ENCODE measurements around the gene PCDHGC3.

The PCDHGC3 gene

GRCh38 chr5:141484641-141485311, 9.0 kb downstream of the PCDHGC3 start, which contains the start of gene PCDHGC4:
PCDHGC4 (plus strand) TSS chr5:141485030; CDS start chr5:141485174, 144 bp downstream.
- no peak for DNase-seq (ENCODE audit: low spot score)
- FAIRE-seq = no peak

GRCh38 chr5:141485321-141486055, 9.7 kb downstream of the PCDHGC3 start:
- DNase-seq (ENCODE audit: low spot score) (no peak), FAIRE-seq (no peak)

- FAIRE-seq (no peak), DNase-seq (ENCODE audit: low spot score) (no peak)
Observed at GRCh38 chr5:141486091-141486490, 10.3 kb downstream of the PCDHGC3 start.

GRCh38 chr5:141487131-141487530, 11.4 kb downstream of the PCDHGC3 start:
- no peak for DNase-seq (ENCODE audit: low spot score)
- no peak for FAIRE-seq

GRCh38 chr5:141488591-141489561, 13.1 kb downstream of the PCDHGC3 start, which contains the start of gene PCDHGC5:
PCDHGC5 (plus strand) TSS chr5:141489081; CDS start chr5:141489241, 160 bp downstream.
- peak; percentile 76 for DNase-seq (ENCODE audit: low spot score)
- FAIRE-seq = peak; percentile 77

GRCh38 chr5:141489841-141490240, 14.1 kb downstream of the PCDHGC3 start:
- DNase-seq (ENCODE audit: low spot score) (no peak), FAIRE-seq (no peak)

GRCh38 chr5:141490271-141490670, 14.5 kb downstream of the PCDHGC3 start:
- DNase-seq (ENCODE audit: low spot score) = no peak
- FAIRE-seq = no peak

GRCh38 chr5:141490771-141491170, 15.0 kb downstream of the PCDHGC3 start:
- DNase-seq (ENCODE audit: low spot score) (no peak), FAIRE-seq (no peak)

- DNase-seq (ENCODE audit: low spot score) (no peak), FAIRE-seq (no peak)
Observed at GRCh38 chr5:141491323-141492167, 15.8 kb downstream of the PCDHGC3 start.

- no peak for FAIRE-seq
- DNase-seq (ENCODE audit: low spot score) = no peak
Observed at GRCh38 chr5:141492168-141492885, 16.6 kb downstream of the PCDHGC3 start.

- DNase-seq (ENCODE audit: low spot score) = no peak
- FAIRE-seq = no peak
Observed at GRCh38 chr5:141493500-141494422, 18.0 kb downstream of the PCDHGC3 start.

GRCh38 chr5:141494761-141495452, 19.1 kb downstream of the PCDHGC3 start:
- no peak for DNase-seq (ENCODE audit: low spot score)
- no peak for FAIRE-seq

GRCh38 chr5:141495453-141495811, 19.7 kb downstream of the PCDHGC3 start:
- DNase-seq (ENCODE audit: low spot score) (no peak), FAIRE-seq (no peak)

- FAIRE-seq (no peak), DNase-seq (ENCODE audit: low spot score) (no peak)
Observed at GRCh38 chr5:141496038-141496437, 20.3 kb downstream of the PCDHGC3 start.

- DNase-seq (ENCODE audit: low spot score) (no peak), FAIRE-seq (no peak)
Observed at GRCh38 chr5:141501761-141502160, 26.0 kb downstream of the PCDHGC3 start.

GRCh38 chr5:141503681-141504080, 27.9 kb downstream of the PCDHGC3 start:
- FAIRE-seq = no peak
- DNase-seq (ENCODE audit: low spot score) = no peak

GRCh38 chr5:141504216-141504615, 28.4 kb downstream of the PCDHGC3 start:
- no peak for DNase-seq (ENCODE audit: low spot score)
- FAIRE-seq = no peak

GRCh38 chr5:141506381-141507155, 30.8 kb downstream of the PCDHGC3 start:
- FAIRE-seq = no peak
- DNase-seq (ENCODE audit: low spot score) = no peak
